Smooth muscle cell (in vitro differentiated cells): ENCODE results near the gene OTUD4. TPM values are rescaled to one million over a fixed set of nuclear protein-coding genes. Genes with fewer than 3 reads are reported as not detected.

Experiments
- DNase-seq: peaks from one replicate; lab custom pipeline; 2025; ENCODE audit not compliant: unreplicated experiment; lab: John Stamatoyannopoulos, UW
- H2AFZ ChIP-seq: fragments of 200-600 bp; sonication (generic); 2 replicates; pipeline ENCODE4 v1.6.0; 2016; ENCODE audit warnings: antibody characterized with exemption, low read depth, mild to moderate bottlenecking
- H3F3A ChIP-seq: fragments of 200-600 bp; sonication (generic); 2 replicates; pipeline ENCODE4 v1.6.0; 2017; ENCODE audit warnings: antibody characterized with exemption, low read depth
- H3K27ac ChIP-seq: fragments of 200-600 bp; sonication (generic); 2 replicates; pipeline ENCODE4 v1.5.1; 2016; ENCODE audit warnings: low read depth, mild to moderate bottlenecking
- H3K27me3 ChIP-seq: fragments of 200-600 bp; sonication (generic); 2 replicates; pipeline ENCODE4 v1.6.1; 2016; ENCODE audit warnings: low read depth, mild to moderate bottlenecking
- H3K36me3 ChIP-seq: fragments of 200-600 bp; sonication (generic); 2 replicates; pipeline ENCODE4 v1.5.1; 2016; ENCODE audit warnings: low read depth
- H3K4me1 ChIP-seq: fragments of 200-600 bp; sonication (generic); 2 replicates; pipeline ENCODE4 v1.5.1; 2016; ENCODE audit warnings: low read depth
- H3K4me2 ChIP-seq: fragments of 200-600 bp; sonication (generic); 2 replicates; pipeline ENCODE4 v1.6.0; 2016; ENCODE audit warnings: mild to moderate bottlenecking
- H3K4me3 ChIP-seq: fragments of 200-600 bp; sonication (generic); 2 replicates; pipeline ENCODE4 v1.5.1; 2016; ENCODE audit warnings: mild to moderate bottlenecking
- H3K79me2 ChIP-seq: fragments of 200-600 bp; sonication (generic); 2 replicates; pipeline ENCODE4 v1.6.0; 2016; ENCODE audit warnings: low read depth, mild to moderate bottlenecking
- H3K9ac ChIP-seq: fragments of 200-600 bp; sonication (generic); 2 replicates; pipeline ENCODE4 v1.6.0; 2016; ENCODE audit warnings: low read depth
- H3K9me3 ChIP-seq: fragments of 200-600 bp; sonication (generic); replicated peaks from 2 replicates; pipeline ENCODE4 v1.5.1; 2016; ENCODE audit warnings: low read depth
- H4K20me1 ChIP-seq: fragments of 200-600 bp; sonication (generic); 2 replicates; pipeline ENCODE4 v1.6.0; 2016; ENCODE audit warnings: low read depth
- CTCF ChIP-seq: fragments of 200-600 bp; sonication (generic); IDR thresholded peaks from 2 replicates; pipeline ENCODE4 v1.5.1; 2017; ENCODE audit warnings: borderline replicate concordance, mild to moderate bottlenecking, antibody characterized with exemption; ENCODE audit not compliant: insufficient read depth, poor library complexity, severe bottlenecking
- WGBS: methylation state at CpG from one replicate; pipeline ENCODE4 v1.1.7; 2016; ENCODE audit warnings: low lambda C conversion rate; 5-methylcytosine and 5-hydroxymethylcytosine counted together
- polyA plus RNA-seq: library from polyadenylated mRNA; unstranded; fragments of >200 nt; fragmentation: Nextera tagmentation; extraction: Ambion mirVana; gene quantifications from 2 replicates; pipeline ENCODE4 v1.2.1, GENCODE V29; 2016
- total RNA-seq: library from RNA; depleted of rRNA; stranded (reverse); fragments of >200 nt; gene quantifications from 2 replicates; pipeline ENCODE4 v1.2.3, GENCODE V29; 2014

OTUD4 gene
- total and polyA plus RNA-seq, 2 experiments from 2014 or later = 4.4 to 16.3 TPM

DNA sequence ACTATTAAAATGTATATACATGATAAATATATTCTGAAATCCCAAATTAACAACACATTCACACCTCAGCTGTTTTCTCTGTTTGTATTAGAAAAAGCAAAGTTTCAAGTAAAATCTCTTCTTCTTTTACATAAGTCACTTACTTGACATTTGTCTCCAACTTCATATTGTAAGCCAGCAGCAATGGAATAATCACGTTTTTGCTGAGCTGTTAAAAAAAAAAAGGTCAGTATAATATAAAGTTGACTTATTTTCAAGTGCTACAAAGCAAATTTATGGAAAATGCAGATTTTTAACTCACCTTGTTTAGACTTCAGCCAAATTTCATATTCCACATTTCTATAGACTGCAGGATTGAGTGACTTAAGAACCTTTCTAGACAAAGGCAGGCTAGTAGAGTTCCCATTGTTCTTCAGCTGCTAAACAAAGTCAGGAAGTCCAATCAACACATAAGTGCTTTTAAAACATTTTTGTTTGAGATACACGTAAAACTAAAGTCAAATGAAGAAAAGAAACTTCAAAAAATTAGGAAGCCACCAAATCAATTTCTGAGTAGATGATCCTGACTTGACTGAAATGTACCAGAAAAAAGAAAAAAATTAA, 25.0 kb downstream of the OTUD4 start:
- no peak overlapping the region for H3K4me3 ChIP-seq

GRCh38 chr4:145154573-145154972, 25.8 kb downstream of the OTUD4 start:
- no peak overlapping the region for H3K4me2 ChIP-seq
- peak; percentile 29 for TF ChIP-seq CTCF
- H3K9ac ChIP-seq = no peak overlapping the region
- peaks cover 11% of the 10 kb centered on the region for H4K20me1 ChIP-seq
- H3K36me3 ChIP-seq = peaks cover 9% of the 10 kb centered on the region
- no peak overlapping the region for H3K27ac ChIP-seq
- H2AFZ ChIP-seq = no peak overlapping the region
- H3K27me3 ChIP-seq = no peaks in the 10 kb centered on the region
- H3K4me1 ChIP-seq = no peaks in the 10 kb centered on the region
- no peaks in the 10 kb centered on the region for H3K9me3 ChIP-seq
- H3K4me3 ChIP-seq = no peak overlapping the region
- H3F3A ChIP-seq = no peaks in the 10 kb centered on the region
- peaks cover 7% of the 10 kb centered on the region for H3K79me2 ChIP-seq
- 87% methylated on average over 1 of the region's 1 CpG for WGBS
- no peak for DNase-seq

More for the DNA sequence above, 25.0 kb downstream of the OTUD4 start:
- Histone ChIP-seq H3F3A (no peaks in the 10 kb centered on the region), H3K27me3 (no peaks in the 10 kb centered on the region), H3K9ac (no peak overlapping the region), H3K79me2 (peaks cover 7% of the 10 kb centered on the region), H3K4me2 (no peak overlapping the region), H4K20me1 (peaks cover 11% of the 10 kb centered on the region), H3K9me3 (no peaks in the 10 kb centered on the region), H2AFZ (no peak overlapping the region), H3K27ac (no peak overlapping the region), H3K4me1 (no peaks in the 10 kb centered on the region), H3K36me3 (peaks cover 1% of the 10 kb centered on the region)
- WGBS = 82% methylated on average over 2 of the region's 2 CpGs
- DNase-seq = no peak
- no peak for TF ChIP-seq CTCF

DNA sequence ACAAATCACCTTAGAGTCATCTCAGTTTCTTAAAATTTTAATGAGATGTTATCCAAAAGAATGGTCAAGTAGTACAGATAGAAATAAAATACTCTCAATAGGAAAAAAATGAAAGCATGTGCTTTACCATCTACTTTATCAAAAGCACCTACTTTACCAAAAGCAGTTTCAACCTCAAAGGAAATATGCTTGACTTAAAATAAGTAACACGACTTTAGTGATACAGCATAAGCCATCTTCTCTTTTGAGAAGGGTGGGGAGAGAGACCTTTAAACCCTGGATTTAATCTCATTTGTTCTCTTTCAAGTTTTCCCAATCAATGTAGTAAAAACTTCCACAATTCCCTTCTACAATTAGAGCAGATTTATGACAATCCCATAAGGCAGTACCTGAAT, 26.5 kb downstream of the OTUD4 start:
- Histone ChIP-seq H3K4me2 (no peak overlapping the region), H3F3A (no peaks in the 10 kb centered on the region), H3K4me3 (no peak overlapping the region), H3K4me1 (no peaks in the 10 kb centered on the region), H3K9me3 (no peaks in the 10 kb centered on the region), H3K36me3 (peaks cover 9% of the 10 kb centered on the region), H3K27me3 (no peaks in the 10 kb centered on the region), H3K27ac (no peak overlapping the region), H3K9ac (no peak overlapping the region), H4K20me1 (peaks cover 10% of the 10 kb centered on the region), H3K79me2 (peaks cover 2% of the 10 kb centered on the region), H2AFZ (no peak overlapping the region)
- WGBS = 86% methylated on average over 1 of the region's 1 CpG
- no peak for TF ChIP-seq CTCF
- DNase-seq = no peak
